Activated B cell treated with CpG ODN at 0.5 μM for 24 hours (primary cell): Measurements from ENCODE around the gene NOL4L. TPM values are rescaled to one million over a fixed set of nuclear protein-coding genes. Genes with fewer than 3 reads are reported as not detected.

ENCODE experiments used
- ATAC-seq: fragments of 200-7000 bp; cut with Tn5 transposase; one replicate; pipeline ENCODE4 v1.10.0; 2021; ENCODE audit warnings: low read depth, mild to moderate bottlenecking, moderate library complexity
- CTCF ChIA-PET: fragments of 350-600 bp; sonication (Branson Sonifier 250); formaldehyde crosslinking; loops from one replicate; lab custom pipeline; 2021; ENCODE audit warnings: antibody characterized with exemption; lab: Charles Lee
- POLR2A ChIA-PET: fragments of 350-600 bp; sonication (Branson Sonifier 250); formaldehyde crosslinking; loops from one replicate; lab custom pipeline; 2021; ENCODE audit warnings: antibody characterized with exemption; lab: Charles Lee
- DNase-seq: peaks from one replicate; pipeline ENCODE4 v3.0.0; 2022
- H3K27ac Mint-ChIP-seq: one replicate; pipeline ENCODE4 v1.8.0; 2020; ENCODE audit warnings: mixed read lengths
- H3K27me3 Mint-ChIP-seq: one replicate; pipeline ENCODE4 v1.8.0; 2021; ENCODE audit warnings: mixed read lengths
- H3K36me3 Mint-ChIP-seq: one replicate; pipeline ENCODE4 v1.8.0; 2021; ENCODE audit warnings: low read depth, mixed read lengths
- H3K4me1 Mint-ChIP-seq: one replicate; pipeline ENCODE4 v1.8.0; 2021; ENCODE audit warnings: mixed read lengths
- H3K4me3 Mint-ChIP-seq: one replicate; pipeline ENCODE4 v1.8.0; 2020; ENCODE audit warnings: mild to moderate bottlenecking, mixed read lengths
- H3K9me3 Mint-ChIP-seq: one replicate; pipeline ENCODE4 v1.8.0; 2020; ENCODE audit warnings: mixed read lengths
- intact Hi-C: fragments of 100-400 bp; cut with micrococcal nuclease; formaldehyde crosslinking; loops from one replicate; pipeline ENCODE4 v1.15.1; 2024
- total RNA-seq: library from RNA; stranded (reverse); gene quantifications from 2 replicates; pipeline ENCODE4 v1.2.3, GENCODE V29; 2022
- TF ChIP-seq, protein P1 (sequence below): fragments of 200-600 bp; IDR thresholded peaks from one replicate; pipeline ENCODE4 v1.8.0; 2022; ENCODE audit warnings: antibody characterized with exemption, mild to moderate bottlenecking

NOL4L gene
- total RNA-seq, 1 donor from 2014 or later, result 4.7 TPM

- H3K4me3 Mint-ChIP-seq, result peak overlapping the region; percentile 19
- POLR2A ChIA-PET, result no interaction called here
- CTCF ChIA-PET, result no interaction called here
These were observed 23.9 kb downstream of the NOL4L start for GRCh38 chr20:32560989-32561830.

GRCh38 chr20:32560482-32560988, 24.6 kb downstream of the NOL4L start:
- ATAC-seq, result no peak
- ChIA-PET POLR2A (no interaction called here), CTCF (no interaction called here)
- H3K27me3 Mint-ChIP-seq, result peaks cover 11% of the 10 kb centered on the region
- H3K27ac Mint-ChIP-seq, result no peak overlapping the region
- no peak overlapping the region for H3K4me3 Mint-ChIP-seq
- TF ChIP-seq, protein P1, sequence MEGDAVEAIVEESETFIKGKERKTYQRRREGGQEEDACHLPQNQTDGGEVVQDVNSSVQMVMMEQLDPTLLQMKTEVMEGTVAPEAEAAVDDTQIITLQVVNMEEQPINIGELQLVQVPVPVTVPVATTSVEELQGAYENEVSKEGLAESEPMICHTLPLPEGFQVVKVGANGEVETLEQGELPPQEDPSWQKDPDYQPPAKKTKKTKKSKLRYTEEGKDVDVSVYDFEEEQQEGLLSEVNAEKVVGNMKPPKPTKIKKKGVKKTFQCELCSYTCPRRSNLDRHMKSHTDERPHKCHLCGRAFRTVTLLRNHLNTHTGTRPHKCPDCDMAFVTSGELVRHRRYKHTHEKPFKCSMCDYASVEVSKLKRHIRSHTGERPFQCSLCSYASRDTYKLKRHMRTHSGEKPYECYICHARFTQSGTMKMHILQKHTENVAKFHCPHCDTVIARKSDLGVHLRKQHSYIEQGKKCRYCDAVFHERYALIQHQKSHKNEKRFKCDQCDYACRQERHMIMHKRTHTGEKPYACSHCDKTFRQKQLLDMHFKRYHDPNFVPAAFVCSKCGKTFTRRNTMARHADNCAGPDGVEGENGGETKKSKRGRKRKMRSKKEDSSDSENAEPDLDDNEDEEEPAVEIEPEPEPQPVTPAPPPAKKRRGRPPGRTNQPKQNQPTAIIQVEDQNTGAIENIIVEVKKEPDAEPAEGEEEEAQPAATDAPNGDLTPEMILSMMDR, result no peak
- DNase-seq, result no peak
- H3K9me3 Mint-ChIP-seq, result no peaks in the 10 kb centered on the region
- intact Hi-C loops, result no loop called here
- H3K4me1 Mint-ChIP-seq, result peaks cover 4% of the 10 kb centered on the region
- H3K36me3 Mint-ChIP-seq, result no peaks in the 10 kb centered on the region

More at GRCh38 chr20:32560989-32561830, 23.9 kb downstream of the NOL4L start:
- peaks cover 4% of the 10 kb centered on the region for H3K4me1 Mint-ChIP-seq
- H3K36me3 Mint-ChIP-seq, result no peaks in the 10 kb centered on the region
- intact Hi-C loops, result no loop called here
- H3K27me3 Mint-ChIP-seq, result peaks cover 11% of the 10 kb centered on the region
- TF ChIP-seq, protein P1, result no peak
- no peaks in the 10 kb centered on the region for H3K9me3 Mint-ChIP-seq
- peak; percentile 28 for ATAC-seq
- DNase-seq, result no peak
- H3K27ac Mint-ChIP-seq, result no peak overlapping the region

DNA sequence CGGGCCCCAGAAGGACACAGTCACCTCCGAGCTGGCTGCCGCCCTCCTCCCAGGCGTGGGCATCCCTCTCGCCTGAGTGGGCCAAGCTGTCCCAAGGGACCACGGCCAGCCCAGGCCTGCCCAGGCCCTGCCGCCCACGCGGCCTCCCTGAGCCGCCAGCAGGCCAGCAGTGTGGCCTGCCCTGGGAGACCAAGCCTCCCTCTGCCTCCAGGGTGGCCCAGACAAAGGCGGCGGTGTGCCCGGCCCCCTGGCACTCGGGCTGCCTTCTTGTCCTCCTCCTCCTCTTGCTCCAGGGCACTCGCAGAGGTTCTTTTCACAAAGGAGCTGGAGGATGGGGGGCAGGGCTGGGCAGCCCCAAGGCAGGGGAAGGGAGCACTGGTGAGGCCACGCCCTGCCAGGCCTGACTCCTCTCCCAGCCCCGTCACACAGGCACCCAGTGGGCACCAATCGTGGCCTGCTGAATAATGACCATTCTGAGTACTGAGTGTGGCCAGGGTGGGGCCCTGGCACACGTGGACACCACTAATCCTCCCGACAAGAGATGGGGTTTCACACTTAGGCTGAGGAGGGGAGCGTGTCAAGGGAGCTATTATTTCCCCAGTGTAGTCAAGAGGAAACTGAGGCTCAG, 25.3 kb downstream of the NOL4L start:
- ATAC-seq (no peak), DNase-seq (no peak)
- Mint-ChIP-seq H3K36me3 (no peaks in the 10 kb centered on the region), H3K9me3 (no peaks in the 10 kb centered on the region), H3K27me3 (peaks cover 11% of the 10 kb centered on the region), H3K27ac (no peak overlapping the region), H3K4me3 (no peak overlapping the region), H3K4me1 (peaks cover 4% of the 10 kb centered on the region)
- ChIA-PET CTCF (no interaction called here), POLR2A (no interaction called here)
- TF ChIP-seq, protein P1, result no peak
- intact Hi-C loops, result no loop called here

- DNase-seq (no peak), ATAC-seq (no peak)
- intact Hi-C loops, result no loop called here
- CTCF ChIA-PET, result no interaction called here
- POLR2A ChIA-PET, result no interaction called here
- peaks cover 11% of the 10 kb centered on the region for H3K27me3 Mint-ChIP-seq
- TF ChIP-seq, protein P1, result no peak
- H3K36me3 Mint-ChIP-seq, result no peaks in the 10 kb centered on the region
- no peak overlapping the region for H3K4me3 Mint-ChIP-seq
- peaks cover 8% of the 10 kb centered on the region for H3K4me1 Mint-ChIP-seq
- no peaks in the 10 kb centered on the region for H3K9me3 Mint-ChIP-seq
- H3K27ac Mint-ChIP-seq, result no peak overlapping the region
These were observed 25.9 kb downstream of the NOL4L start for GRCh38 chr20:32559205-32559752.

DNA sequence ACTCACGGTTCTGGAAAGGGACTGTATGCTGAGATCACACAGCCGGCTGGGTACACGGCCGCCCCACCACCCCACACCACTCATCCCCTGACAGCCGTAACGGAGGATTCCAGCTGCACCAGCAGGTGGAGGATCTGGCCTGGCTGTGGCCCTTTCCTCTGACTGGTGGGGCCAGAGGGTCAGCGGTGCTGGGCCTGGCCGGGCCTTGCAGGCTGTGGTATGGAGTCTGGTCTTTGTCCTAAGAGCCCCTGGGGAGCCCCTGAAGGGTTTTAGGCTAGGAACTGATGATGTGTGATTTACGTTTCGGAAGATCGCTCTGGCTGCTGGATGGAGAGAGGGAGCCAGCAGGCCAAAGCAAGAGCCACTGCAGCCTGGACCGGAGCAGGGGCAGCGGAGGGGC, 26.6 kb downstream of the NOL4L start:
- no peak overlapping the region for H3K4me3 Mint-ChIP-seq
- H3K36me3 Mint-ChIP-seq, result no peaks in the 10 kb centered on the region
- ChIA-PET CTCF (no interaction called here), POLR2A (no interaction called here)
- no peak for ATAC-seq
- peaks cover 9% of the 10 kb centered on the region for H3K4me1 Mint-ChIP-seq
- DNase-seq, result no peak
- H3K9me3 Mint-ChIP-seq, result no peaks in the 10 kb centered on the region
- H3K27ac Mint-ChIP-seq, result no peak overlapping the region
- intact Hi-C loops, result no loop called here
- peaks cover 11% of the 10 kb centered on the region for H3K27me3 Mint-ChIP-seq
- TF ChIP-seq, protein P1, result no peak
